Measurements from ENCODE around the gene FSD2. TPM values are rescaled to one million over a fixed set of nuclear protein-coding genes. Genes with fewer than 3 reads are reported as not detected.
"Not testable (repeated sequence)": the region's sequence is repeated elsewhere in the genome, so short reads cannot be mapped to it uniquely, and the experiment has no call there.

FSD2 gene
- total RNA-seq, 2 experiments from 2014 or later: not detected

DNA sequence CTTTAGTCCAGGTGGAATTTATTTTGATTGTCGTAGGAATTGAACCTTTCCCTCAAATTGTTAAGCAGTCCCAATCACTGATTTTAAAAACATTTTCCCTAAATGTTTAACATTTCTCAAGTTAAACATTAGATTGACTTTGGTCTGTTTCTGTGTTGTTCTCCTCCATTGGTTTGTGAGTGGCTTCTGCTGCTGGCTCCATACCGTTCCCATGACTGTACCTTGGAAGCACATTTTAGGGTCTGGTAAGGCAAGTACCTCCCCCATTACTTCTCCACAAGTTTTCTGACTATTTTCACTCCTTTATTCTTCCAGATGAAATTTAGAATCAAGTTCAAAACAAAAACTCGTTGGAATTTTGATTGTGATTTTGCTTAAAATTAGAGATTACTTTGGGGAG, 15.5 kb upstream of the FSD2 start:
- ATAC-seq; DNase-seq; CTCF ChIA-PET; H3K27me3 Mint-ChIP-seq; H3K27ac Mint-ChIP-seq; H3K4me3 Mint-ChIP-seq; H3K9me3 Mint-ChIP-seq (ENCODE audit: low read depth); H3K4me1 Mint-ChIP-seq: not testable (repeated sequence)
- H3K36me3 Mint-ChIP-seq: peaks cover 54% of the 10 kb centered on the region

DNA sequence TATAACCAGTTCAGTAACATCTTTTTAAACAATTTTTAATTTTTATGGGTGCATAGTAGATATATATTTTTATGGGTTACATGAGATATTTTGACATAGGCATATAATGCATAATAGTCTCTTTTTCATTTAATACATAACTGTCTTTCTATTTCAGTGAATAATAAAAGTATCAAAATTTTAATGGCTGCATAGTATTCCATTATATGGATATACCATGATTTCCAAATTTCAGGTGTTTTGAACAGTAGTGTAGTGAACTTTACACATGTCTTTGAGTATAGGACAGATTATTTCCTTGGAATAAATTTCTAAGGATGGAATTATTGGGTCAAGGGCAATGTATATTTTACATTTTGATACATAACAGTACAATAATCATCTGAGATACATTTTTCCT, 14.3 kb upstream of the FSD2 start:
- ATAC-seq: no peak
- Mint-ChIP-seq H3K9me3 (ENCODE audit: low read depth) (no peaks in the 10 kb centered on the region), H3K27me3 (no peaks in the 10 kb centered on the region), H3K27ac (no peak overlapping the region), H3K4me3 (no peak overlapping the region), H3K36me3 (peaks cover 55% of the 10 kb centered on the region), H3K4me1 (no peaks in the 10 kb centered on the region)
- no peak for DNase-seq
- CTCF ChIA-PET: no interaction called here

DNA sequence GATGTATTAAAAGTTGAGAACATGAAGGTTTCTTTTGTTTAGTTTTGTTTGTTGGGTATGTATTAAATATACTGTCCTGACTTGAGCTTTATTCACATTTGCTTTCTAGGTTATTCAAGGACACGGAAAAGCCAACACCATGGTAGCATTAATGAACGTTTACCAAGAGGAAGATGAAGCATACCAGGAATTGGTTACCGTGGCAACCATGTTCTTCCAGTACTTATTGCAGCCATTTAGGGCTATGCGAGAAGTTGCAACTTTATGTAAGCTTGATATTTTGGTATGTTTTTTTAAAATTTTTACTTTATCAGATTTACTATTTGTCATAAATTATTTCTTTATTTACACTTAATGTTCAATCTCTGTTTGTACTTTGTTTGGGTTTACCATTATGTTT, 7.1 kb upstream of the FSD2 start:
- CTCF ChIA-PET: interaction anchor here (0.6 to 1.5 kb wide), 4 partner anchors 17 to 254 kb away, joined by 3 to 4 read pairs (median 4); partner anchors contain the start of gene BTBD1
- DNase-seq (no peak), ATAC-seq (no peak)
- H3K4me3 Mint-ChIP-seq: no peak overlapping the region
- no peaks in the 10 kb centered on the region for H3K9me3 Mint-ChIP-seq (ENCODE audit: low read depth)
- no peak overlapping the region for H3K27ac Mint-ChIP-seq
- H3K36me3 Mint-ChIP-seq: peaks cover 47% of the 10 kb centered on the region
- no peaks in the 10 kb centered on the region for H3K27me3 Mint-ChIP-seq
- peaks cover 22% of the 10 kb centered on the region for H3K4me1 Mint-ChIP-seq

DNA sequence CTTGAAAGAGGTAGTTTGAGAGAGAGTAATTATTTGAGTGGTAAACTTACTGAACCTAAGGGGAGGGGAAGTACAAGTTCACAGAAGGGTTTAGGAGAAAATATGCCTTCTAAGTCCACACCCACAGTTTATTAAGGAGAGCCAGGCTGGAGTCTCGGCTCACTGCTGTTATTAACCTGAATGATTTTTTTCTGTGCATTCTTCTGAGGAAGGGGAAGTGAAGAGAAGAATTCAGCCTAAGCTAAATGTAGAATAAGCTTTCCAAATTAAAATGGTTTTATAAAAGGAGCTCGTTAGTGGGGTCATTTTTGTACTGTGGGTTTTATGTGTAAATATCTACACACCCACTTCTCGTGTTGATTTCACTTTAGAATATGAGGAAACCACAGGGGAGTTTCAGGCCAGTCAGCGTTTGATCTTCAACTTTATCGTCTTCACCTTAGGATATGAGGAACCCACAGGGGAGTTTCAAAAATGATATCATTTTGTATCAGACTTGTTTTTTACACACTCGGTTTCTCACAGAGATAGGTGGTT, 5.1 kb upstream of the FSD2 start:
- Mint-ChIP-seq H3K27me3 (peaks cover 5% of the 10 kb centered on the region), H3K36me3 (peaks cover 34% of the 10 kb centered on the region), H3K4me1 (peaks cover 22% of the 10 kb centered on the region), H3K9me3 (ENCODE audit: low read depth) (no peaks in the 10 kb centered on the region), H3K4me3 (peak overlapping the region; percentile 88), H3K27ac (peak overlapping the region; percentile 89)
- ATAC-seq (no peak), DNase-seq (peak; percentile 68)
- CTCF ChIA-PET: interaction anchor here (0.9 to 1.8 kb wide), 8 partner anchors 13 to 271 kb away, joined by 3 to 9 read pairs (median 4); partner anchors contain the start of genes RAMAC and RPS17

DNA sequence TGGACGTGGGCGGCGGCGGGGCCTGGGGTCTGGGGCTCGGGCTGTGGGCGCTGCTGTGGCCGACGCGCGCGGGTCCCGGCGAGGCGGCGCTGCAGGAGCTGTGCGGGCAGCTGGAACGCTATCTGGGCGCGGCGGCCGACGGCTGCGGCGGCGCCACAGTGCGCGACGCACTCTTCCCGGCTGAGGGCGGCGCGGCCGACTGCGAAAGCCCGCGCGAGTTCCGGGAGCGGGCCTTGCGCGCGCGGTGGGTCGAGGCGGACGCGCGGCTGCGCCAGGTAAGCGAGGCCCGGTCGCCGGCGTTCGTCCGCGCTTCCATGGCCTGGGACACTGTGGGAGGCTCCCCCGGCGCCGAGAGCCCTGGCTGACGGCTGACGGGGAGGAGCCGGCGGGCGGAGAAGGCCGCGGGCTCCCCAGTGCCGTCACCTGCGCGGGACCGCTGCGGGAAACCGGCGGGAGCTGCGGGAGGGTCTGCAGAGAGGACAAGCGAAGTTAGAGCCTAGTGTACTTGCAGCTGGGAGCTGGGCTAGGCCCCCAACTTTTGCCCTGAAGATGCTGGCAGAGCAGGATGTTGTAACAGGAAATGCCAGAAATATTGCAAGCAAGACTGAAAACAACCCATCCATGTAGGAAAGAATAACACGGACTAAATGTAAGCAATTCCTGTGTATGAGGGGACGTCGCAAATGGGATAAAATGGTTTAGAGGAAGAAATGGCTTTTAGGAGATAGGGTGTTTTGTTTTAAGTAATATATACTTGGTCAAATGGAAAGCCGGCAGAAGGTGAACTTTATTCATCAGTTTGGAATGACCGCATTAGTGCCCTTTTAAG, 4.4 kb upstream of the FSD2 start:
- Mint-ChIP-seq H3K27me3 (peaks cover 5% of the 10 kb centered on the region), H3K9me3 (ENCODE audit: low read depth) (no peaks in the 10 kb centered on the region), H3K4me1 (peaks cover 22% of the 10 kb centered on the region), H3K27ac (peak overlapping the region; percentile 89), H3K36me3 (peaks cover 27% of the 10 kb centered on the region), H3K4me3 (peak overlapping the region; percentile 88)
- DNase-seq (peak; percentile 56), ATAC-seq (peak; percentile 45)
- CTCF ChIA-PET: interaction anchor here (0.7 to 1.8 kb wide), 8 partner anchors 13 to 270 kb away, joined by 3 to 9 read pairs (median 4); partner anchors contain the start of genes RAMAC and RPS17

- Mint-ChIP-seq H3K36me3 (peaks cover 24% of the 10 kb centered on the region), H3K9me3 (ENCODE audit: low read depth) (no peaks in the 10 kb centered on the region), H3K4me1 (peaks cover 22% of the 10 kb centered on the region), H3K4me3 (peak within 1 kb of the TSS; percentile 88), H3K27me3 (peaks cover 8% of the 10 kb centered on the region), H3K27ac (peak within 1 kb of the TSS; percentile 89)
- DNase-seq: peak; percentile 98
- CTCF ChIA-PET: interaction anchor here (0.7 to 1.8 kb wide), 4 partner anchors 12 to 59 kb away, joined by 3 to 9 read pairs (median 4); no protein-coding TSS in a partner anchor
- peak; percentile 97 for ATAC-seq
Measured at GRCh38 chr15:82809308-82810060, 3.6 kb upstream of the FSD2 start, which contains the start of gene WHAMM. TSS of gene WHAMM (plus strand) at chr15:82809628. CDS start at chr15:82809727, 99 bp downstream.

- no peak for DNase-seq
Measured at GRCh38 chr15:82808634-82809041, 2.8 kb upstream of the FSD2 start.

GRCh38 chr15:82807920-82808633, 2.2 kb upstream of the FSD2 start:
- Mint-ChIP-seq H3K9me3 (ENCODE audit: low read depth) (no peaks in the 10 kb centered on the region), H3K27ac (no peak overlapping the region), H3K4me3 (no peak overlapping the region), H3K4me1 (peaks cover 22% of the 10 kb centered on the region), H3K27me3 (peaks cover 16% of the 10 kb centered on the region), H3K36me3 (peaks cover 15% of the 10 kb centered on the region)
- ATAC-seq (no peak), DNase-seq (no peak)
- CTCF ChIA-PET: no interaction called here

More at GRCh38 chr15:82808634-82809041, 2.8 kb upstream of the FSD2 start:
- H3K4me1 Mint-ChIP-seq: peaks cover 22% of the 10 kb centered on the region
- peak overlapping the region; percentile 39 for H3K27ac Mint-ChIP-seq
- no peaks in the 10 kb centered on the region for H3K9me3 Mint-ChIP-seq (ENCODE audit: low read depth)
- CTCF ChIA-PET: no interaction called here
- no peak for ATAC-seq
- peaks cover 14% of the 10 kb centered on the region for H3K27me3 Mint-ChIP-seq
- H3K36me3 Mint-ChIP-seq: peaks cover 17% of the 10 kb centered on the region
- no peak overlapping the region for H3K4me3 Mint-ChIP-seq

DNA sequence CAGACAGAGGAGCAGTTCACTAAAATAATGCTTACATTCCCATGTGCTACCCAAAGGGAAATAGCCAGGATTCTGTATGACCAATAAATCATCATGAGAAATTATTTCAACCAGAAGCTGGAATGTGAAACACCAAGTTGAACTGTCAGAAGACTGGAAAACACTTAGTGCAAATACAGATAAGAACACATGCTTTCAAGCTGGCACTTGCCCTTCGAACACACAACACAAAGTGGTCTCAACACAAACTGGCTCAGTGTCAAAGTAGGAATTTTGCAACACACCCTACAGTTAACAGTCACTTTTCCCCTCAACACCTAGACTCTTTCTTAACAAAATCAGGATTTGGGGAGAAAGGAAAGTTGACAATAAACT, 1.3 kb downstream of the FSD2 start:
- DNase-seq: no peak
- ATAC-seq: no peak
- no peaks in the 10 kb centered on the region for H3K36me3 Mint-ChIP-seq
- no peak overlapping the region for H3K27ac Mint-ChIP-seq
- peaks cover 33% of the 10 kb centered on the region for H3K27me3 Mint-ChIP-seq
- no peak overlapping the region for H3K4me3 Mint-ChIP-seq
- H3K4me1 Mint-ChIP-seq: peaks cover 9% of the 10 kb centered on the region
- no peaks in the 10 kb centered on the region for H3K9me3 Mint-ChIP-seq (ENCODE audit: low read depth)
- CTCF ChIA-PET: interaction anchor here (0.6 kb wide), 1 partner anchor 9 kb away, joined by 3 read pairs; no protein-coding TSS in a partner anchor

DNA sequence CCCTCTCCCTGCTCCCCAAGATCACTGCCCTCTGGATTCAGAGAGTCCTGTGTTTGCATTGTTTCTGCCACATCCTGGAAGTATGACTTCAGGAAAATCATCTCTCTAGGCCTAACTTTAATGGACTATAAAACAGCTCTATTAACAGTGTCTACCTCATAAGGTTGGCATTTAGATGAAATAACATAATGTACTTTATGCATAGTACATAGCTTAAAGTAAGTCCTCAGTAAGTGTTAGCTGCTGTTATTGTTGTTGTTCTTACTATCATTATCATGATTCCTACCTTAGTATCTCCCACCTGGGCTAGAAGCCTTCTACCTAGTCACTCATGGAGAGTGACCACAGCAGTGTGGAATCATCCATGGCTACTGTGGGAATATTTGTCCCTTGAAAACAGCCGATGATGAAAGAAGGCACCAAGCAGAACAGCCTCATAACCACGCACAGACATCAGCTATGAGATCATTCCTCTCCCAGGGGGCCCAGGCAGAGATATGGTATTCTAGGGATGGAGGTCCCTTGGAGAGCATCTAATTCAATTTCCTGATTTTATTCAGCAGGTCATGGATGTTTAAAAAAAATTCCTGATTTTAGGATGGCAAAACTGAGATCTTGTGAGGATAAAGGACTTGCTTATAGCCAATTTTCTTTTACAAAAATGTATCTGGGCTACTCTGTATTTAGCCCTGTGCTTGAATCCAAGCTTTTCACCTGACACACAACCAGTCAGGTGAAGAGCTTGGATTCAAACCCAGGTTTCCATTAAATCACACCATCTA, 1.9 kb downstream of the FSD2 start:
- DNase-seq: no peak
- CTCF ChIA-PET: no interaction called here
- ATAC-seq: no peak
- Mint-ChIP-seq H3K4me3 (no peak overlapping the region), H3K27me3 (peaks cover 39% of the 10 kb centered on the region), H3K27ac (no peak overlapping the region), H3K4me1 (peaks cover 6% of the 10 kb centered on the region), H3K9me3 (ENCODE audit: low read depth) (no peaks in the 10 kb centered on the region), H3K36me3 (no peaks in the 10 kb centered on the region)

GRCh38 chr15:82802497-82802896, 3.4 kb downstream of the FSD2 start:
- H3K4me3 Mint-ChIP-seq: no peak overlapping the region
- no peak for ATAC-seq
- no peak overlapping the region for H3K27ac Mint-ChIP-seq
- H3K9me3 Mint-ChIP-seq (ENCODE audit: low read depth): no peaks in the 10 kb centered on the region
- peaks cover 42% of the 10 kb centered on the region for H3K27me3 Mint-ChIP-seq
- no peaks in the 10 kb centered on the region for H3K36me3 Mint-ChIP-seq
- no peak for DNase-seq
- CTCF ChIA-PET: no interaction called here
- H3K4me1 Mint-ChIP-seq: no peaks in the 10 kb centered on the region

DNA sequence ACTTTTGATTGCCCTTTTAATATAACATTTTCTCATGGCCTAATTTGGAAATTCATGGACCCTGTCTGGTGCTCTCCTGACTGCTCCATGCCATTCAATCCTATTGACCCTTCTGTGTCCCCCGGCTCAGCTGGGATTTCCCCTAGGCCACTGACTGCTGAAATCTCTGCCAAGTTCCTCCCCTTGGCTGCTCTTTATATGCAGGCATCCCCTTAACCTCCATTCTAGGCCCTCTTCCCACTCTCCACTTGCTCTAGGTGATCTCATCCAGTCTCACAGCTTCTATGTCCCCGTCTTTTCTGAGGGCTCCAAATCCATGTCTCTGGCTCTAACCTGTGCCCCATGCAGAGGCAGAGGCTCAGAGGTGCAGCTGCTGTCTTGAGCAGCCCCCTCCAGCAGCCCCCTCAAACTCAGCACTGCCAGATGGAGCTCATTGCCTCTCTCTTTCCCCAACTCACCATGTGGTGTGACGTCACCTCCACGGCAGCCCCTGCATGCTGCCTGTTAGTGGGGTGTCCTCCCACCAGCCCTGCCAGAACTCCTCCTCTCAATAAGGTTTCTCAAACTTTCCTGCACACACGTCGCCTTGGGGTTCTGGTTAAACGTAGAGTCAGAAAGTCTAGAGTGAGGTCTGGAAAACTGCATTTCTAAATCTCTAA, 6.6 kb downstream of the FSD2 start:
- Mint-ChIP-seq H3K27ac (no peak overlapping the region), H3K27me3 (peaks cover 35% of the 10 kb centered on the region), H3K36me3 (no peaks in the 10 kb centered on the region), H3K4me3 (no peak overlapping the region), H3K9me3 (ENCODE audit: low read depth) (no peaks in the 10 kb centered on the region), H3K4me1 (no peaks in the 10 kb centered on the region)
- no peak for DNase-seq
- ATAC-seq: no peak
- CTCF ChIA-PET: no interaction called here

Data from activated CD8-positive, alpha-beta memory T cell treated with anti-CD3 and anti-CD28 coated beads, Interleukin-2, amount 10 ng/mL, durations not matched to agents 7 days and 5 days (primary cell).